ENCODE measurements around the gene PIAS2. TPM values are rescaled to one million over a fixed set of nuclear protein-coding genes. Genes with fewer than 3 reads are reported as not detected.

Gene PIAS2
- total and polyA plus RNA-seq, 2 experiments from 2014 or later: 30.3 to 54.2 TPM

- no peaks in the 10 kb centered on the region for H3F3A ChIP-seq (replicated peaks; ENCODE audit: low read depth)
- H3K4me1 ChIP-seq (ENCODE audit: insufficient read depth): peaks cover 50% of the 10 kb centered on the region
- H3K79me2 ChIP-seq (replicated peaks; ENCODE audit: insufficient read depth): no peaks in the 10 kb centered on the region
- Mint-ChIP-seq H3K27ac (no peak overlapping the region), H3K27me3 (ENCODE audit: insufficient read depth, low read depth, poor library complexity) (no peaks in the 10 kb centered on the region), H3K4me3 (no peak overlapping the region), H3K9me3 (no peaks in the 10 kb centered on the region; the same call in 2 of the 3 replicates), H3K36me3 (ENCODE audit: low read depth) (no peaks in the 10 kb centered on the region), H3K4me1 (peaks cover 37% of the 10 kb centered on the region)
- no peak for DNase-seq (ENCODE audit: low spot score)
- ATAC-seq: no peak
- peaks cover 8% of the 10 kb centered on the region for H3K9me2 ChIP-seq (ENCODE audit: insufficient read depth)
- no peaks in the 10 kb centered on the region for H3K27me3 ChIP-seq (ENCODE audit: insufficient read depth)
- H3K4me3 ChIP-seq: no peak overlapping the region
- H4K20me1 ChIP-seq (replicated peaks; ENCODE audit: insufficient read depth): no peaks in the 10 kb centered on the region
- H2AFZ ChIP-seq: 0 out of 2 replicates have a peak overlapping the region, but pooled peaks have one; percentile 14
- no peaks in the 10 kb centered on the region for H3K36me3 ChIP-seq (ENCODE audit: insufficient read depth)
- H3K4me2 ChIP-seq: no peak overlapping the region
- TF ChIP-seq ZNF114 (CRISPR knock-in tag; IDR thresholded peaks at IDR 0.05) (no peak), REST (IDR thresholded peaks at IDR 0.05; ENCODE audit: unreplicated experiment) (no peak), ZNF331 (CRISPR knock-in tag; IDR thresholded peaks at IDR 0.05; ENCODE audit: low read depth) (no peak), CREB1 (CRISPR knock-in tag; IDR thresholded peaks at IDR 0.05; ENCODE audit: low read depth) (no peak), EZH2 (IDR thresholded peaks at IDR 0.05; ENCODE audit: low read depth, unreplicated experiment) (no peak), STAT1 (IDR thresholded peaks at IDR 0.05; ENCODE audit: unreplicated experiment) (no peak), NANOG (IDR thresholded peaks at IDR 0.05; ENCODE audit: borderline replicate concordance) (no peak), JUNB (IDR thresholded peaks at IDR 0.05; ENCODE audit: unreplicated experiment) (no peak), EZH2phosphoT487 (IDR thresholded peaks at IDR 0.05; ENCODE audit: unreplicated experiment) (no peak), ETS1 (IDR thresholded peaks at IDR 0.05) (no peak), POLR2AphosphoS5 (IDR thresholded peaks at IDR 0.05; ENCODE audit: low read depth) (no peak), ZNF462 (CRISPR knock-in tag; IDR thresholded peaks at IDR 0.05) (no peak)
- TF ChIP-seq, protein P1, sequence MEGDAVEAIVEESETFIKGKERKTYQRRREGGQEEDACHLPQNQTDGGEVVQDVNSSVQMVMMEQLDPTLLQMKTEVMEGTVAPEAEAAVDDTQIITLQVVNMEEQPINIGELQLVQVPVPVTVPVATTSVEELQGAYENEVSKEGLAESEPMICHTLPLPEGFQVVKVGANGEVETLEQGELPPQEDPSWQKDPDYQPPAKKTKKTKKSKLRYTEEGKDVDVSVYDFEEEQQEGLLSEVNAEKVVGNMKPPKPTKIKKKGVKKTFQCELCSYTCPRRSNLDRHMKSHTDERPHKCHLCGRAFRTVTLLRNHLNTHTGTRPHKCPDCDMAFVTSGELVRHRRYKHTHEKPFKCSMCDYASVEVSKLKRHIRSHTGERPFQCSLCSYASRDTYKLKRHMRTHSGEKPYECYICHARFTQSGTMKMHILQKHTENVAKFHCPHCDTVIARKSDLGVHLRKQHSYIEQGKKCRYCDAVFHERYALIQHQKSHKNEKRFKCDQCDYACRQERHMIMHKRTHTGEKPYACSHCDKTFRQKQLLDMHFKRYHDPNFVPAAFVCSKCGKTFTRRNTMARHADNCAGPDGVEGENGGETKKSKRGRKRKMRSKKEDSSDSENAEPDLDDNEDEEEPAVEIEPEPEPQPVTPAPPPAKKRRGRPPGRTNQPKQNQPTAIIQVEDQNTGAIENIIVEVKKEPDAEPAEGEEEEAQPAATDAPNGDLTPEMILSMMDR (conservative IDR thresholded peaks at IDR 0.05; ENCODE audit: low read depth in 2 of 2): no peak
- no peak overlapping the region for H3K27ac ChIP-seq (ENCODE audit: low read depth)
These were observed 146.2 kb downstream of the PIAS2 start for GRCh38 chr18:46771141-46771540.
